ENCODE data around the gene IL1B.

DNA sequence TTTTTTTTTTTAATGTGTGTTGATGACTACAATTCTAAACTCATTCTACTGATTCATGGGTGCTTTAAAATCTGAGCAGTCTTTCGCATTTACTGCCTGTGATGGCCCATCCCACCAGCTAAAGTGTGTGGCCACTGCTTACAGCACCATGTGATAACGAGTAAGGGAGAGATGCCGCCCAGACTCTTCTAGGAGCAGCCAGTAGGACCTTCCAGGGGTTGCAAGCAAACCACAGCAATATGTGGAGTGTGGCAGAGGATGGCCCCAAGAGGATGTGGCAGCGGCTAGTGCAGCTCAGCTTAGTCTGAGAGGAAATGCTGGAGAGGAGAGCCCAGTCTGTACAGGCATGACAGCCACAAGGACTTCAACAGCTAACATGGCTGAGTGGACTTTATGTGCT, 14.9 kb downstream of the IL1B start:
- TF ChIP-seq, protein P1, sequence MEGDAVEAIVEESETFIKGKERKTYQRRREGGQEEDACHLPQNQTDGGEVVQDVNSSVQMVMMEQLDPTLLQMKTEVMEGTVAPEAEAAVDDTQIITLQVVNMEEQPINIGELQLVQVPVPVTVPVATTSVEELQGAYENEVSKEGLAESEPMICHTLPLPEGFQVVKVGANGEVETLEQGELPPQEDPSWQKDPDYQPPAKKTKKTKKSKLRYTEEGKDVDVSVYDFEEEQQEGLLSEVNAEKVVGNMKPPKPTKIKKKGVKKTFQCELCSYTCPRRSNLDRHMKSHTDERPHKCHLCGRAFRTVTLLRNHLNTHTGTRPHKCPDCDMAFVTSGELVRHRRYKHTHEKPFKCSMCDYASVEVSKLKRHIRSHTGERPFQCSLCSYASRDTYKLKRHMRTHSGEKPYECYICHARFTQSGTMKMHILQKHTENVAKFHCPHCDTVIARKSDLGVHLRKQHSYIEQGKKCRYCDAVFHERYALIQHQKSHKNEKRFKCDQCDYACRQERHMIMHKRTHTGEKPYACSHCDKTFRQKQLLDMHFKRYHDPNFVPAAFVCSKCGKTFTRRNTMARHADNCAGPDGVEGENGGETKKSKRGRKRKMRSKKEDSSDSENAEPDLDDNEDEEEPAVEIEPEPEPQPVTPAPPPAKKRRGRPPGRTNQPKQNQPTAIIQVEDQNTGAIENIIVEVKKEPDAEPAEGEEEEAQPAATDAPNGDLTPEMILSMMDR (IDR thresholded peaks at IDR 0.05) = no peak
- TF ChIP-seq, protein P2, sequence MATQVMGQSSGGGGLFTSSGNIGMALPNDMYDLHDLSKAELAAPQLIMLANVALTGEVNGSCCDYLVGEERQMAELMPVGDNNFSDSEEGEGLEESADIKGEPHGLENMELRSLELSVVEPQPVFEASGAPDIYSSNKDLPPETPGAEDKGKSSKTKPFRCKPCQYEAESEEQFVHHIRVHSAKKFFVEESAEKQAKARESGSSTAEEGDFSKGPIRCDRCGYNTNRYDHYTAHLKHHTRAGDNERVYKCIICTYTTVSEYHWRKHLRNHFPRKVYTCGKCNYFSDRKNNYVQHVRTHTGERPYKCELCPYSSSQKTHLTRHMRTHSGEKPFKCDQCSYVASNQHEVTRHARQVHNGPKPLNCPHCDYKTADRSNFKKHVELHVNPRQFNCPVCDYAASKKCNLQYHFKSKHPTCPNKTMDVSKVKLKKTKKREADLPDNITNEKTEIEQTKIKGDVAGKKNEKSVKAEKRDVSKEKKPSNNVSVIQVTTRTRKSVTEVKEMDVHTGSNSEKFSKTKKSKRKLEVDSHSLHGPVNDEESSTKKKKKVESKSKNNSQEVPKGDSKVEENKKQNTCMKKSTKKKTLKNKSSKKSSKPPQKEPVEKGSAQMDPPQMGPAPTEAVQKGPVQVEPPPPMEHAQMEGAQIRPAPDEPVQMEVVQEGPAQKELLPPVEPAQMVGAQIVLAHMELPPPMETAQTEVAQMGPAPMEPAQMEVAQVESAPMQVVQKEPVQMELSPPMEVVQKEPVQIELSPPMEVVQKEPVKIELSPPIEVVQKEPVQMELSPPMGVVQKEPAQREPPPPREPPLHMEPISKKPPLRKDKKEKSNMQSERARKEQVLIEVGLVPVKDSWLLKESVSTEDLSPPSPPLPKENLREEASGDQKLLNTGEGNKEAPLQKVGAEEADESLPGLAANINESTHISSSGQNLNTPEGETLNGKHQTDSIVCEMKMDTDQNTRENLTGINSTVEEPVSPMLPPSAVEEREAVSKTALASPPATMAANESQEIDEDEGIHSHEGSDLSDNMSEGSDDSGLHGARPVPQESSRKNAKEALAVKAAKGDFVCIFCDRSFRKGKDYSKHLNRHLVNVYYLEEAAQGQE (IDR thresholded peaks at IDR 0.05; ENCODE audit: insufficient read depth in 1 of 2, low read depth in 2 of 2, low read length in 1 of 2) = no peak
- TF ChIP-seq TCF7L2 (IDR thresholded peaks at IDR 0.05; ENCODE audit: low read depth, low read length) (no peak), POLR2AphosphoS5 (IDR thresholded peaks at IDR 0.05; ENCODE audit: low read depth, low read length) (no peak), SIN3A (IDR thresholded peaks at IDR 0.05; ENCODE audit: borderline replicate concordance, insufficient read depth, low read depth, low read length) (no peak)
